ENCODE measurements around the gene COPZ2.
A peak's percentile ranks its signal among the peaks of the same experiment; 100 is the strongest.
"Not testable (repeated sequence)": the region's sequence is repeated elsewhere in the genome, so short reads cannot be mapped to it uniquely, and the experiment has no call there.

The COPZ2 gene

DNA sequence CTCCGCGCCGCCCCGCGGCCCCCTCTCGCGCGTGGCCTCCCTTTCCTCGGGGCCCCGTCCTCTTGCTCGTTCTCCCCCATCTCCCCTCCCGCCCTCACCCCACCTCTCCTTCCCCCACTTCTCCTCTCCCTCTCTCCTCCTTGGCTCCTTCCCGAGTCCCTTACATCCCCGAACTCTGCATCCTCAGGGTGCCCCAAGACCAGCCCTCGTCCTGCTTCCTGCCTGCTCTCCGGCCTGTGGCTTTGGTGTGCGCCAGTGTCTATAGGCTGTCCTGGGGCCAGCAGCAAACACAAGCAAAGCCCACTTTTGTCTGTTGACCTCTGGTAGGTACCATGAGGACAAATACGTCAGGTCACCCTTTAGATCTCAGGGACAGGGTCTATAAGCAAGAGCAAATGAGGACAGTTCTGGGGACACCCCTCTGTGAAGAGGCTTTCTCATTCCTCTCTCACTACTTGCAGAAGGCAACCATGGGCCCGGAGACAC, 284 bp upstream of the COPZ2 start:
- Histone ChIP-seq H3K4me3 (ENCODE audit: low read length, poor library complexity, severe bottlenecking) (peak overlapping the region; percentile 79), H2AFZ (ENCODE audit: low read length) (peak overlapping the region; percentile 78), H4K20me1 (ENCODE audit: insufficient read depth, low read length, poor library complexity, severe bottlenecking) (no peaks in the 10 kb centered on the region), H3K27me3 (ENCODE audit: insufficient read depth, low read length, poor library complexity, severe bottlenecking) (no peaks in the 10 kb centered on the region), H3K36me3 (ENCODE audit: insufficient read depth, low read length) (no peaks in the 10 kb centered on the region), H3K9me3 (ENCODE audit: insufficient read depth, low read depth, low read length) (no peaks in the 10 kb centered on the region), H3K4me1 (ENCODE audit: insufficient read depth, low read length, poor library complexity, severe bottlenecking) (peaks cover 6% of the 10 kb centered on the region), H3K9ac (ENCODE audit: low read depth, low read length, poor library complexity, severe bottlenecking) (peak overlapping the region; percentile 36), H3K4me2 (ENCODE audit: low read depth, low read length, poor library complexity, severe bottlenecking) (peak overlapping the region; percentile 60), H3K9me2 (replicated peaks; ENCODE audit: low read depth, low read length) (no peaks in the 10 kb centered on the region), H3F3A (ENCODE audit: low read depth) (0 out of 2 replicates have a peak, but pooled peaks cover 2% of the 10 kb centered on the region), H3K79me2 (ENCODE audit: insufficient read depth, low read length) (no peaks in the 10 kb centered on the region)
- TF ChIP-seq, protein P1, sequence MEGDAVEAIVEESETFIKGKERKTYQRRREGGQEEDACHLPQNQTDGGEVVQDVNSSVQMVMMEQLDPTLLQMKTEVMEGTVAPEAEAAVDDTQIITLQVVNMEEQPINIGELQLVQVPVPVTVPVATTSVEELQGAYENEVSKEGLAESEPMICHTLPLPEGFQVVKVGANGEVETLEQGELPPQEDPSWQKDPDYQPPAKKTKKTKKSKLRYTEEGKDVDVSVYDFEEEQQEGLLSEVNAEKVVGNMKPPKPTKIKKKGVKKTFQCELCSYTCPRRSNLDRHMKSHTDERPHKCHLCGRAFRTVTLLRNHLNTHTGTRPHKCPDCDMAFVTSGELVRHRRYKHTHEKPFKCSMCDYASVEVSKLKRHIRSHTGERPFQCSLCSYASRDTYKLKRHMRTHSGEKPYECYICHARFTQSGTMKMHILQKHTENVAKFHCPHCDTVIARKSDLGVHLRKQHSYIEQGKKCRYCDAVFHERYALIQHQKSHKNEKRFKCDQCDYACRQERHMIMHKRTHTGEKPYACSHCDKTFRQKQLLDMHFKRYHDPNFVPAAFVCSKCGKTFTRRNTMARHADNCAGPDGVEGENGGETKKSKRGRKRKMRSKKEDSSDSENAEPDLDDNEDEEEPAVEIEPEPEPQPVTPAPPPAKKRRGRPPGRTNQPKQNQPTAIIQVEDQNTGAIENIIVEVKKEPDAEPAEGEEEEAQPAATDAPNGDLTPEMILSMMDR (conservative IDR thresholded peaks at IDR 0.05; ENCODE audit: low read length): no peak
- no peak for TF ChIP-seq EZH2phosphoT487 (IDR thresholded peaks at IDR 0.05; ENCODE audit: borderline replicate concordance)

DNA sequence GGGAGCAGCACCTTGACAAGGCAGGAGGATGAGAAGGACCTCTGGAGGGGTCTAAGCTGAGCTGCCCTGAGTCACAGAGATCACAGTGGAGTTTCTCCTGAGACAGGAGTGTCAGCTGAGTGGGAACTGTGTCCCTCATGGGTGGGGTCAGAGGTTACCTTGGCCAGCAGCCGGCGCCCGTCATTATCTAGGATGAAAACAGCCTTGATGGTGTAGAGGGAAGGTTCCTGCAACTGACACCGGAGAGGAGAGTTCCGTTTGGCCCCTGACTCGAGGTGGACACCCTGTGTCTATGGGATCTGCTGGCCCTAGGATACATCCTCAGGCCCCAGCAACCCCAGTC, 933 bp downstream of the COPZ2 start:
- no peaks in the 10 kb centered on the region for H3K27me3 ChIP-seq (ENCODE audit: insufficient read depth, low read length, poor library complexity, severe bottlenecking)
- H3K4me2 ChIP-seq (ENCODE audit: low read depth, low read length, poor library complexity, severe bottlenecking): peak overlapping the region; percentile 83
- H3F3A ChIP-seq (ENCODE audit: low read depth): 0 out of 2 replicates have a peak, but pooled peaks cover 2% of the 10 kb centered on the region
- H3K9me3 ChIP-seq (ENCODE audit: insufficient read depth, low read depth, low read length): no peaks in the 10 kb centered on the region
- peak overlapping the region; percentile 69 for H3K9ac ChIP-seq (ENCODE audit: low read depth, low read length, poor library complexity, severe bottlenecking)
- H3K36me3 ChIP-seq (ENCODE audit: insufficient read depth, low read length): no peaks in the 10 kb centered on the region
- peak overlapping the region; percentile 79 for H3K4me3 ChIP-seq (ENCODE audit: low read length, poor library complexity, severe bottlenecking)
- no peaks in the 10 kb centered on the region for H3K9me2 ChIP-seq (replicated peaks; ENCODE audit: low read depth, low read length)
- no peaks in the 10 kb centered on the region for H3K79me2 ChIP-seq (ENCODE audit: insufficient read depth, low read length)
- peak overlapping the region; percentile 95 for H2AFZ ChIP-seq (ENCODE audit: low read length)
- no peak for TF ChIP-seq EZH2phosphoT487 (IDR thresholded peaks at IDR 0.05; ENCODE audit: borderline replicate concordance)
- TF ChIP-seq, protein P1 (conservative IDR thresholded peaks at IDR 0.05; ENCODE audit: low read length): no peak
- H3K4me1 ChIP-seq (ENCODE audit: insufficient read depth, low read length, poor library complexity, severe bottlenecking): peaks cover 5% of the 10 kb centered on the region
- H4K20me1 ChIP-seq (ENCODE audit: insufficient read depth, low read length, poor library complexity, severe bottlenecking): no peaks in the 10 kb centered on the region

- H3K9me3 ChIP-seq (ENCODE audit: insufficient read depth, low read depth, low read length); H3K27me3 ChIP-seq (ENCODE audit: insufficient read depth, low read length, poor library complexity, severe bottlenecking): not testable (repeated sequence)
These were observed 2.9 kb downstream of the COPZ2 start for GRCh38 chr17:48034734-48035133.

DNA sequence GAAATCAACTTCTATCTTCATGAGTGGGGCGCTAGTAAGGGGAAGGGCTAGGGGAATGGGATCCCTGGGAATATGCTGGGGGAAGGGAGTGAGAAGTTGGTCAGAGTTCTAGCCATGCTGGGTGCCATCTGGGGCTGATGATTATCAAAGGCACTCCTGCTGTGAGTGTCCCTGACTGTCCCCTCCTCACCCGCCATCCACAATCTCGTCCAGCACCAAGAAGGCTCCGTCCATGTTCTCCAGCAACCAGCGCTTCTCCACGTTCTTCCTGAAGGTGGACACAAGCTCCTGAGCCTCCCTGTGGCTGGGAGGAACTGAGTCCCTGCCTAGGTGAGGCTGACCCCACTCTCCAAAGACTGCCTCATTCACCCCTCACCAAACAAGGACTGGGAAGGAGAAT, 5.6 kb downstream of the COPZ2 start:
- no peak for TF ChIP-seq EZH2phosphoT487 (IDR thresholded peaks at IDR 0.05; ENCODE audit: borderline replicate concordance)
- TF ChIP-seq, protein P1 (conservative IDR thresholded peaks at IDR 0.05; ENCODE audit: low read length): no peak
- Histone ChIP-seq H3K4me1 (ENCODE audit: insufficient read depth, low read length, poor library complexity, severe bottlenecking) (no peaks in the 10 kb centered on the region), H3K79me2 (ENCODE audit: insufficient read depth, low read length) (no peaks in the 10 kb centered on the region), H3K4me3 (ENCODE audit: low read length, poor library complexity, severe bottlenecking) (no peak overlapping the region), H2AFZ (ENCODE audit: low read length) (no peak overlapping the region), H3F3A (ENCODE audit: low read depth) (no peaks in the 10 kb centered on the region), H3K9me2 (replicated peaks; ENCODE audit: low read depth, low read length) (no peaks in the 10 kb centered on the region), H3K36me3 (ENCODE audit: insufficient read depth, low read length) (no peaks in the 10 kb centered on the region), H3K9ac (ENCODE audit: low read depth, low read length, poor library complexity, severe bottlenecking) (no peak overlapping the region), H3K4me2 (ENCODE audit: low read depth, low read length, poor library complexity, severe bottlenecking) (no peak overlapping the region), H3K9me3 (ENCODE audit: insufficient read depth, low read depth, low read length) (no peaks in the 10 kb centered on the region), H3K27me3 (ENCODE audit: insufficient read depth, low read length, poor library complexity, severe bottlenecking) (no peaks in the 10 kb centered on the region), H4K20me1 (ENCODE audit: insufficient read depth, low read length, poor library complexity, severe bottlenecking) (no peaks in the 10 kb centered on the region)

More at GRCh38 chr17:48034734-48035133, 2.9 kb downstream of the COPZ2 start:
- not testable (repeated sequence) for H2AFZ ChIP-seq (ENCODE audit: low read length); H3F3A ChIP-seq (ENCODE audit: low read depth); H4K20me1 ChIP-seq (ENCODE audit: insufficient read depth, low read length, poor library complexity, severe bottlenecking); H3K9me2 ChIP-seq (replicated peaks; ENCODE audit: low read depth, low read length); H3K4me1 ChIP-seq (ENCODE audit: insufficient read depth, low read length, poor library complexity, severe bottlenecking); H3K4me3 ChIP-seq (ENCODE audit: low read length, poor library complexity, severe bottlenecking); H3K36me3 ChIP-seq (ENCODE audit: insufficient read depth, low read length); H3K4me2 ChIP-seq (ENCODE audit: low read depth, low read length, poor library complexity, severe bottlenecking); H3K79me2 ChIP-seq (ENCODE audit: insufficient read depth, low read length); H3K9ac ChIP-seq (ENCODE audit: low read depth, low read length, poor library complexity, severe bottlenecking)

Measured in Loucy (cell line).